GM21529 (cell line): ENCODE results near the gene TIMP3.

ENCODE experiments used
- ATAC-seq: cut with Tn5 transposase; IDR thresholded peaks from one replicate; pipeline ENCODE4 v1.9.1; 2021; ENCODE audit not compliant: unreplicated experiment

Gene TIMP3

GRCh38 chr22:32805361-32805881 lies 3.9 kb downstream of the TIMP3 start:
- no peak for ATAC-seq

- ATAC-seq: no peak
Observed at GRCh38 chr22:32806296-32806695, 4.8 kb downstream of the TIMP3 start.

- no peak for ATAC-seq
Observed at GRCh38 chr22:32808038-32808445, 6.5 kb downstream of the TIMP3 start.

- ATAC-seq: no peak
Observed at GRCh38 chr22:32809786-32810554, 8.5 kb downstream of the TIMP3 start.

- ATAC-seq: no peak
Observed at GRCh38 chr22:32810555-32811133, 9.1 kb downstream of the TIMP3 start.

GRCh38 chr22:32811788-32812545 lies 10.5 kb downstream of the TIMP3 start:
- no peak for ATAC-seq

GRCh38 chr22:32814285-32814860 lies 12.9 kb downstream of the TIMP3 start:
- ATAC-seq: no peak

- ATAC-seq: no peak
Observed at GRCh38 chr22:32815059-32815458, 13.6 kb downstream of the TIMP3 start.

GRCh38 chr22:32815943-32816342 lies 14.4 kb downstream of the TIMP3 start:
- no peak for ATAC-seq

- no peak for ATAC-seq
Observed at GRCh38 chr22:32817137-32817730, 15.7 kb downstream of the TIMP3 start.

GRCh38 chr22:32818446-32819115 lies 17.1 kb downstream of the TIMP3 start:
- ATAC-seq: no peak

GRCh38 chr22:32819120-32819519 lies 17.6 kb downstream of the TIMP3 start:
- ATAC-seq: no peak

- no peak for ATAC-seq
Observed at GRCh38 chr22:32820131-32821119, 18.9 kb downstream of the TIMP3 start.

GRCh38 chr22:32822179-32822877 lies 20.8 kb downstream of the TIMP3 start:
- ATAC-seq: no peak

GRCh38 chr22:32823024-32823730 lies 21.7 kb downstream of the TIMP3 start:
- no peak for ATAC-seq

GRCh38 chr22:32824531-32825312 lies 23.2 kb downstream of the TIMP3 start:
- no peak for ATAC-seq

- no peak for ATAC-seq
Observed at GRCh38 chr22:32826537-32826936, 25.0 kb downstream of the TIMP3 start.
